Esophagus squamous epithelium (tissue), 5 donors: ENCODE measurements around the gene DNAJB8. TPM values are rescaled to one million over a fixed set of nuclear protein-coding genes. Genes with fewer than 3 reads are reported as not detected.

Experiments
- DNase-seq: peaks from one replicate; lab custom pipeline; 2025; lab: John Stamatoyannopoulos, UW
- H3K27ac ChIP-seq, 4 donors: fragments of 200-600 bp; sonication (generic); one replicate each; pipeline ENCODE4 v1.5.1; 2016 to 2019; ENCODE audit warnings: mild to moderate bottlenecking in 1 of 4
- H3K27me3 ChIP-seq, 4 donors: fragments of 200-600 bp; sonication (generic); 1 replicate in 3 of 4; 2 replicates in 1 of 4; pipeline versions ENCODE4 v1.5.1 to v1.6.0; 2017 to 2021; ENCODE audit warnings: antibody characterized with exemption in 1 of 4
- H3K36me3 ChIP-seq, 3 donors: fragments of 200-600 bp; sonication (generic); one replicate each; pipeline ENCODE4 v1.5.1; 2016 to 2019
- H3K4me1 ChIP-seq, 3 donors: fragments of 200-600 bp; sonication (generic); one replicate each; pipeline ENCODE4 v1.5.1; 2017 to 2019
- H3K4me3 ChIP-seq, 4 donors: fragments of 200-600 bp; sonication (generic); 1 replicate in 3 of 4; 2 replicates in 1 of 4; pipeline ENCODE4 v1.5.1; 2016 to 2019; ENCODE audit warnings: mild to moderate bottlenecking in 2 of 4, moderate library complexity in 1 of 4
- H3K9me3 ChIP-seq, 3 donors: fragments of 200-600 bp; sonication (generic); one replicate each; pipeline ENCODE4 v1.5.1; 2016 to 2019
- CTCF ChIP-seq, 6 experiments: fragments of 450-650 bp in 4 of 6; fragments of 200-600 bp in 2 of 6; sonication (generic) in 2 of 6; IDR thresholded peaks; one replicate each; pipeline ENCODE4 v1.5.1; 2016 to 2019; ENCODE audit warnings: antibody characterized with exemption in 6 of 6, mild to moderate bottlenecking in 4 of 6, moderate library complexity in 4 of 6
- POLR2A ChIP-seq, 4 donors: fragments of 450-650 bp; IDR thresholded peaks; one replicate each; pipeline ENCODE4 v1.6.1; 2017; ENCODE audit warnings: antibody characterized with exemption in 4 of 4, mild to moderate bottlenecking in 4 of 4, moderate library complexity in 3 of 4
- WGBS, 2 donors: methylation state at CpG; one replicate each; pipeline ENCODE4 v1.1.5; 2018; 5-methylcytosine and 5-hydroxymethylcytosine counted together
- intact Hi-C: fragments of 100-400 bp; cut with DNase I; formaldehyde crosslinking; loops from one replicate; pipeline ENCODE4 v1.15.0; 2022
- total RNA-seq, 4 donors: library from RNA; depleted of rRNA; stranded (reverse); fragments of >200 nt; gene quantifications; one replicate each; pipeline ENCODE4 v1.1.0, GENCODE V29; 2016
- donor health status: DM: yes; HTN: yes; CAD: no.

DNAJB8 gene
- total RNA-seq, 4 donors from 2014 or later: not detected

GRCh38 chr3:128457937-128458336 lies 8.8 kb downstream of the DNAJB8 start:
- Histone ChIP-seq H3K27ac (no peak overlapping the region), H3K4me3 (no peak overlapping the region), H3K9me3 (no peaks in the 10 kb centered on the region), H3K27me3 (peaks cover 0 to 53% (median 0%) of the 10 kb centered on the region in 4 donors), H3K4me1 (no peaks in the 10 kb centered on the region), H3K36me3 (no peaks in the 10 kb centered on the region)
- intact Hi-C loops: no loop called here
- WGBS, 2 donors: 71 to 83% methylated on average over 12 of the region's 12 CpGs
- no peak for DNase-seq
- TF ChIP-seq POLR2A (IDR thresholded peaks at IDR 0.05) (no peak), CTCF (IDR thresholded peaks at IDR 0.05) (no peak)

- DNase-seq: no peak
- Histone ChIP-seq H3K27me3 (peaks cover 0 to 57% (median 0%) of the 10 kb centered on the region in 4 donors), H3K4me3 (no peak overlapping the region), H3K4me1 (no peaks in the 10 kb centered on the region), H3K27ac (no peak overlapping the region), H3K9me3 (no peaks in the 10 kb centered on the region), H3K36me3 (no peaks in the 10 kb centered on the region)
- TF ChIP-seq POLR2A (IDR thresholded peaks at IDR 0.05): no peak
- TF ChIP-seq CTCF (IDR thresholded peaks at IDR 0.05): no peak
- intact Hi-C loops: no loop called here
- 32 to 55% methylated on average over 14 to 20 of the region's 27 CpGs for WGBS, 2 donors
Observed at GRCh38 chr3:128456776-128457715, 9.6 kb downstream of the DNAJB8 start.

- no peak for TF ChIP-seq CTCF (IDR thresholded peaks at IDR 0.05)
- no peak for TF ChIP-seq POLR2A (IDR thresholded peaks at IDR 0.05)
- intact Hi-C loops: no loop called here
- Histone ChIP-seq H3K4me3 (no peak overlapping the region), H3K4me1 (no peaks in the 10 kb centered on the region), H3K36me3 (no peaks in the 10 kb centered on the region), H3K27ac (no peak overlapping the region), H3K9me3 (no peaks in the 10 kb centered on the region), H3K27me3 (peaks cover 0 to 57% (median 0%) of the 10 kb centered on the region in 4 donors)
- WGBS, 2 donors: 33 to 54% methylated on average over 1 to 6 of the region's 16 CpGs
- DNase-seq: no peak
Observed at GRCh38 chr3:128455786-128456748, 10.6 kb downstream of the DNAJB8 start.

GRCh38 chr3:128455116-128455515 lies 11.6 kb downstream of the DNAJB8 start:
- no peaks in the 10 kb centered on the region for H3K9me3 ChIP-seq
- 67 to 78% methylated on average over 5 of the region's 5 CpGs for WGBS, 2 donors
- H3K4me3 ChIP-seq: no peak overlapping the region
- DNase-seq: no peak
- TF ChIP-seq POLR2A (IDR thresholded peaks at IDR 0.05): no peak
- TF ChIP-seq CTCF (IDR thresholded peaks at IDR 0.05): no peak
- H3K36me3 ChIP-seq: no peaks in the 10 kb centered on the region
- no peak overlapping the region for H3K27ac ChIP-seq
- intact Hi-C loops: no loop called here
- H3K4me1 ChIP-seq: no peaks in the 10 kb centered on the region
- H3K27me3 ChIP-seq: peaks cover 0 to 57% (median 0%) of the 10 kb centered on the region in 4 donors
